ENCODE measurements around the gene LRRC36. TPM values are rescaled to one million over a fixed set of nuclear protein-coding genes. Genes with fewer than 3 reads are reported as not detected.

The LRRC36 gene
- total RNA-seq, 1 experiment from 2014 or later = not detected

DNA sequence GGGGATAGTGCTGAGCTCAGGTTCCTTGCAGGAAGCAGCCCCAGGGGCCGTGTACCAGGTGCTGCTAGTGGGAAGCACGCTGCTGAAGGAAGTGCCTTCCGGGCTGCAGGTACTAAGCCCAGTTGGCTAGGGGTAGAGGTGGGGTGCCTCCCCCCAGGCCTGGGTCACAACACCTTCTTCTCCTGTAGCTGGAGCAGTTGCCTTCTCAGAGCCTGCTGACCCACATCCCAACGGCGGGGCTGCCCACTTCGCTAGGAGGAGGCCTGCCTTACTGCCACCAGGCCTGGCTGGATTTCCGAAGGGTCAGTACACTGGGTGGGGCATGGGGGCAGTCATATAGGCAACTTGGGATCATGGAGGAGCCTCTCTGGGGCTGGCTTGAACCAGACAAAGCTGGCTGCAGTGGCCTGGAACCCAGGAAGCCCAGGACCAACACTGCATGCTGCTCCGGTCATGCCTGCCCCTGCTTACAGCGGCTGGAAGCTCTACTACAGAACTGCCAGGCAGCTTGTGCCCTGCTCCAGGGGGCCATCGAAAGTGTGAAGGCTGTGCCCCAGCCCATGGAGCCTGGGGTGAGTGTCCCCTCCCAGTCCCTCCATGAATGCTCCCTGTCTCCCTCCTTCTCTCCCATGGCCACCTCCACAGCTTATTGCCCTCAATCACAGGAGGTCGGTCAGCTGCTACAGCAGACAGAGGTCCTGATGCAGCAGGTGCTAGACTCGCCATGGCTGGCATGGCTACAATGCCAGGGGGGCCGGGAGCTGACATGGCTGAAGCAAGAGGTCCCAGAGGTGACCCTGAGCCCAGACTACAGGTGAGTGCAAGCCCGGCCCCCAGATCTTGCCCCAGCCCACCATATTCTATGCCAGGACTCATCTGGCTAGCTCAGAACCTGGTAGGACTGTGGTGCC, 44.8 kb upstream of the LRRC36 start:
- H3K4me3 ChIP-seq = no peak overlapping the region
- POLR2A ChIA-PET (ENCODE audit: unreplicated experiment) = interaction anchor here (0.6 kb wide), 3 partner anchors 97 to 601 kb away, joined by 3 to 7 read pairs (median 4); no protein-coding TSS in a partner anchor
- H4K20me1 ChIP-seq (ENCODE audit: insufficient read depth) = no peaks in the 10 kb centered on the region
- no peaks in the 10 kb centered on the region for H3K9me2 ChIP-seq (ENCODE audit: insufficient read depth)
- no TSS peak for BruUV-seq (replicated peaks)
- no peaks in the 10 kb centered on the region for H3K27me3 ChIP-seq (ENCODE audit: insufficient read depth, low read depth)
- no peak overlapping the region for H3K27ac ChIP-seq
- intact Hi-C loops (cut with micrococcal nuclease; ENCODE audit: unreplicated experiment) = no loop called here
- peaks cover 24% of the 10 kb centered on the region for H3K4me1 ChIP-seq (replicated peaks; ENCODE audit: insufficient read depth)
- H2AFZ ChIP-seq = no peak overlapping the region
- no peaks in the 10 kb centered on the region for H3K9me3 ChIP-seq (ENCODE audit: insufficient read depth, low read depth)
- H3K36me3 ChIP-seq (ENCODE audit: low read depth) = no peaks in the 10 kb centered on the region
- H3K4me2 ChIP-seq = no peak overlapping the region
- TF ChIP-seq EZH2 (IDR thresholded peaks at IDR 0.05; ENCODE audit: low read depth) (no peak), CTCF (conservative IDR thresholded peaks at IDR 0.05) (no peak)
- CTCF ChIA-PET = interaction anchor here (0.6 kb wide), 2 partner anchors 21 to 34 kb away, joined by 3 read pairs; no protein-coding TSS in a partner anchor
- H3F3A ChIP-seq (ENCODE audit: insufficient read depth, low read depth) = peaks cover 24% of the 10 kb centered on the region
- H3K79me2 ChIP-seq (ENCODE audit: low read depth) = peaks cover 13% of the 10 kb centered on the region; the same call in 1 of the 2 replicates
- no peak for DNase-seq

DNA sequence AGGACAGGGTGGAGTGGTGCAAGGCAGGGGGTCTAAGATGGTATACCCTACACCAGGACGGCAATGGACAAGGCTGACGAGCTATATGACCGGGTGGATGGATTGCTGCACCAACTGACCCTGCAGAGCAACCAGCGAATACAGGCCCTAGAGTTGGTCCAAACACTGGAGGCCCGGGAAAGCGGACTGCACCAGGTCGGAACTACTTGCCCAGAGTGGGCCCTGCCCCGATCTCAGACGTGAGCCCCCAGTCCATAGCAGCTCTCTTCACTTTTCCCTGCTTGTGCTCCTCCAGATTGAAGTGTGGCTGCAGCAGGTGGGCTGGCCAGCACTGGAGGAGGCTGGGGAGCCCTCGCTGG, 44.2 kb upstream of the LRRC36 start:
- H2AFZ ChIP-seq = no peak overlapping the region
- H3K4me1 ChIP-seq (replicated peaks; ENCODE audit: insufficient read depth) = peaks cover 17% of the 10 kb centered on the region
- ChIA-PET CTCF (interaction anchor here (0.6 kb wide), 1 partner anchor 35 kb away, joined by 3 read pairs; no protein-coding TSS in a partner anchor), POLR2A (ENCODE audit: unreplicated experiment) (no interaction called here)
- no peaks in the 10 kb centered on the region for H3K27me3 ChIP-seq (ENCODE audit: insufficient read depth, low read depth)
- no peaks in the 10 kb centered on the region for H3K36me3 ChIP-seq (ENCODE audit: low read depth)
- H3K4me3 ChIP-seq = no peak overlapping the region
- H4K20me1 ChIP-seq (ENCODE audit: insufficient read depth) = no peaks in the 10 kb centered on the region
- no peaks in the 10 kb centered on the region for H3K9me2 ChIP-seq (ENCODE audit: insufficient read depth)
- intact Hi-C loops (cut with micrococcal nuclease; ENCODE audit: unreplicated experiment) = no loop called here
- peaks cover 12% of the 10 kb centered on the region; the same call in 1 of the 2 replicates for H3K79me2 ChIP-seq (ENCODE audit: low read depth)
- H3F3A ChIP-seq (ENCODE audit: insufficient read depth, low read depth) = peaks cover 18% of the 10 kb centered on the region
- no peaks in the 10 kb centered on the region for H3K9me3 ChIP-seq (ENCODE audit: insufficient read depth, low read depth)
- no peak for DNase-seq
- H3K4me2 ChIP-seq = no peak overlapping the region
- TF ChIP-seq CTCF (conservative IDR thresholded peaks at IDR 0.05) (no peak), EZH2 (IDR thresholded peaks at IDR 0.05; ENCODE audit: low read depth) (no peak)
- no peak overlapping the region for H3K27ac ChIP-seq
- BruUV-seq (replicated peaks) = no TSS peak

DNA sequence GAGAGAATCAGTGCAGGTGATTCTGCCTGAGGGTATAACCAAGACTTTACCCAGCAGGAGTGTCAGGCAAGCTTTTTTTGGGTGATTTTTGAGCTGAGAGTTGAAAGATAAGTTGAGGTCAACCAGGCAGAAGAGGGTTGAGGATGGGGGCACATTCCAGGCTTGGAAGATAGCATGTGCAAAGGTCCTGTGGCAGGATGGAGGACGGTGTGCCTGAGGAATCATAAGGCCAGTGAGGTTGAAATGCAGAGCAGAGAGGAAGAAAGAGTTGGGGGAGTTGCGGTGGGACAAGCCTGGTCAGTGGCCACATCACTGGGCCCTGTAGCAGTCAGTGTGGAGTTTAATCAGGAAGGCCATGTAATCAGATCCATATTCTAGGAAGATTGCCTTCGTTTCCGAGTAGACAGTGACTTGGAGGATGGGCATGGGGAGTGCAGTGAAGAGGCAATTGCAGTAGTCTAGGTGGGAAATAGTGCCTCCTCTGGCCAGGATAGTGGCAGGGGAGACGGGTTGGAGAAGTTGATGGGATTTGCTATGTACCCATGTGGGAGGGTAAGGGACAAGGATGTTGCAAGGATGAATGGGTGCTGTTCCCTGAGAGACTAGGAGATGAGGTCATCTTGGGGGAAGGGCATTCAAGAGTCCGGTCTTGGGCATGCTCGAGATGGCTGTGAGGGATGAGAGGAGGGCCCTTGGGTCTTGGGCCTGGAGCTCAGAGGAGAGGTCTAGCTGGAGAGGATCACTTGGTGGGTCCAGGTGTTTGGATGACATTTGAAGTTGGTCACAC, 43.4 kb upstream of the LRRC36 start:
- DNase-seq = no peak
- Histone ChIP-seq H3K9me3 (ENCODE audit: insufficient read depth, low read depth) (no peaks in the 10 kb centered on the region), H3K4me1 (replicated peaks; ENCODE audit: insufficient read depth) (peaks cover 9% of the 10 kb centered on the region), H3K4me2 (no peak overlapping the region), H3K4me3 (no peak overlapping the region), H4K20me1 (ENCODE audit: insufficient read depth) (no peaks in the 10 kb centered on the region), H3K36me3 (ENCODE audit: low read depth) (no peaks in the 10 kb centered on the region), H3K27me3 (ENCODE audit: insufficient read depth, low read depth) (no peaks in the 10 kb centered on the region), H3K27ac (no peak overlapping the region), H2AFZ (no peak overlapping the region), H3K9me2 (ENCODE audit: insufficient read depth) (no peaks in the 10 kb centered on the region), H3F3A (ENCODE audit: insufficient read depth, low read depth) (peaks cover 12% of the 10 kb centered on the region; the same call in 1 of the 2 replicates), H3K79me2 (ENCODE audit: low read depth) (peaks cover 7% of the 10 kb centered on the region; the same call in 1 of the 2 replicates)
- TF ChIP-seq EZH2 (IDR thresholded peaks at IDR 0.05; ENCODE audit: low read depth) = no peak
- TF ChIP-seq CTCF (conservative IDR thresholded peaks at IDR 0.05) = no peak
- POLR2A ChIA-PET (ENCODE audit: unreplicated experiment) = no interaction called here
- BruUV-seq (replicated peaks) = no TSS peak
- CTCF ChIA-PET = no interaction called here
- intact Hi-C loops (cut with micrococcal nuclease; ENCODE audit: unreplicated experiment) = no loop called here
